BJ (cell line): ENCODE data around the gene LANCL3. TPM values are rescaled to one million over a fixed set of nuclear protein-coding genes. Genes with fewer than 3 reads are reported as not detected.

ENCODE experiments used
- CTCF ChIA-PET: fragments of 350-600 bp; formaldehyde crosslinking; extraction: SDS; loops from one replicate; lab custom pipeline; 2021; ENCODE audit warnings: antibody characterized with exemption, inconsistent platforms; lab: Yijun Ruan, JAX
- POLR2A ChIA-PET: fragments of 300-600 bp; sonication (Branson Sonifier 250); formaldehyde crosslinking; extraction: SDS; loops from one replicate; lab custom pipeline; 2021; ENCODE audit warnings: antibody characterized with exemption; lab: Charles Lee
- DNase-seq: peaks from one replicate; pipeline ENCODE4 v3.0.0-alpha.2; 2011; ENCODE audit warnings: low read depth
- H3K27me3 ChIP-seq: 2 replicates; pipeline ENCODE4 v1.6.0; 2011; ENCODE audit warnings: low read length; ENCODE audit not compliant: control insufficient read depth, insufficient read depth
- H3K36me3 ChIP-seq: 2 replicates; pipeline ENCODE4 v1.5.1; 2011; ENCODE audit warnings: low read length; ENCODE audit not compliant: control insufficient read depth, insufficient read depth
- H3K4me3 ChIP-seq: 2 replicates; pipeline ENCODE4 v1.5.1; 2011; ENCODE audit warnings: low read depth, mild to moderate bottlenecking, control low read depth, low read length
- CTCF ChIP-seq: IDR thresholded peaks from 2 replicates; pipeline ENCODE4 v1.5.1; 2011; ENCODE audit warnings: low read depth, mild to moderate bottlenecking, control low read depth, inconsistent platforms, low read length, moderate library complexity; ENCODE audit not compliant: insufficient read depth
- polyA plus RNA-seq: library from polyadenylated mRNA; depleted of rRNA; stranded (reverse); fragments of >200 nt; gene quantifications from 2 replicates; pipeline ENCODE4 v1.2.3, GENCODE V29; 2011

Gene LANCL3
- polyA plus RNA-seq, 1 experiment: not detected

DNA sequence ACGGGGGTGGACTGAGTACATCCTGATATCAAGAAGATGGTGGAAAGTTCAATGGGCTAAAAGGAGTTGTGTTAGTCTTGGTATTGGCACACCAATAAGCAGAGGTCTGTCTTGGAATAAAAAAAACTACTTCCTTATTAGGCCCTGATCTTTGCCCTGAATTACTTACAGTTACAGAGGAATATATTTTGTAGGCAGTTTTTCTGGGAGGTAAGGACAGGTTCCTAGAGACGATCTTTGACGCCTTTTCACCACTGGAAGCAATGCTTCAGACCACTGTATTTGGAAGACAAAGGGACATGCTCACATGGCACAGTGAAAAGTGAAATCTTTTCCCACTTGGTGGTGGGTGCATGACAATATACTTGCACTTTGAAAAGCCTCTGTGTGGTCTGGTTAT lies 113.5 kb downstream of the LANCL3 start:
- POLR2A ChIA-PET: no interaction called here
- DNase-seq: no peak
- CTCF ChIA-PET: no interaction called here
- no peaks in the 10 kb centered on the region for H3K27me3 ChIP-seq
- no peaks in the 10 kb centered on the region for H3K36me3 ChIP-seq
- no peak overlapping the region for H3K4me3 ChIP-seq
- TF ChIP-seq CTCF: no peak

- DNase-seq: no peak
- Histone ChIP-seq H3K27me3 (no peaks in the 10 kb centered on the region), H3K4me3 (peak within 1 kb of the TSS; percentile 22), H3K36me3 (no peaks in the 10 kb centered on the region)
- ChIA-PET CTCF (no interaction called here), POLR2A (no interaction called here)
- no peak for TF ChIP-seq CTCF
Measured at GRCh38 chrX:37685381-37686359, 114.2 kb downstream of the LANCL3 start, which contains the start of gene XK. XK (plus strand) TSS chrX:37685791; CDS start chrX:37685962, 171 bp downstream.

GRCh38 chrX:37686369-37686995 lies 115.0 kb downstream of the LANCL3 start:
- no peak for DNase-seq
- CTCF ChIA-PET: no interaction called here
- TF ChIP-seq CTCF: no peak
- no peak overlapping the region for H3K4me3 ChIP-seq
- H3K36me3 ChIP-seq: no peaks in the 10 kb centered on the region
- POLR2A ChIA-PET: no interaction called here
- no peaks in the 10 kb centered on the region for H3K27me3 ChIP-seq

GRCh38 chrX:37686996-37687395 lies 115.5 kb downstream of the LANCL3 start:
- CTCF ChIA-PET: no interaction called here
- POLR2A ChIA-PET: no interaction called here
- H3K36me3 ChIP-seq: no peaks in the 10 kb centered on the region

More at GRCh38 chrX:37686996-37687395, 115.5 kb downstream of the LANCL3 start:
- Histone ChIP-seq H3K27me3 (no peaks in the 10 kb centered on the region), H3K4me3 (no peak overlapping the region)
- DNase-seq: no peak
- TF ChIP-seq CTCF: no peak
